Mesenchymal stem cell (in vitro differentiated cells and primary cell): Measurements from ENCODE around the gene CD151.
A peak's percentile ranks its signal among the peaks of the same experiment; 100 is the strongest.

Experiments
- DNase-seq: peaks from one replicate; pipeline ENCODE4 v3.0.0-alpha.2; 2013
- H2AFZ ChIP-seq: one replicate; pipeline ENCODE4 v1.6.1; 2013; ENCODE audit warnings: low read depth, mild to moderate bottlenecking, control low read depth, inconsistent platforms, low read length, moderate library complexity
- H2AK5ac ChIP-seq: 2 replicates; pipeline ENCODE4 v1.6.1; 2013; ENCODE audit warnings: low read length, moderate library complexity, mild to moderate bottlenecking, inconsistent platforms; ENCODE audit not compliant: severe bottlenecking
- H2BK120ac ChIP-seq: one replicate; pipeline ENCODE4 v1.6.1; 2013; ENCODE audit warnings: low read depth, mild to moderate bottlenecking, inconsistent platforms, low read length, moderate library complexity
- H2BK12ac ChIP-seq, 2 experiments: one replicate each; pipeline ENCODE4 v1.6.1; 2013; ENCODE audit warnings: inconsistent platforms in 2 of 2, low read length in 2 of 2, mild to moderate bottlenecking in 2 of 2, moderate library complexity in 2 of 2, control low read depth in 1 of 2
- H2BK15ac ChIP-seq: one replicate; pipeline ENCODE4 v1.6.1; 2013; ENCODE audit warnings: mild to moderate bottlenecking, low read depth, inconsistent platforms; ENCODE audit not compliant: poor library complexity, severe bottlenecking
- H2BK5ac ChIP-seq: 2 replicates; pipeline ENCODE4 v1.6.1; 2013; ENCODE audit warnings: low read depth, mild to moderate bottlenecking, low read length, control low read depth, inconsistent platforms; ENCODE audit not compliant: poor library complexity, severe bottlenecking
- H3K14ac ChIP-seq, 2 experiments: one replicate each; pipeline ENCODE4 v1.6.1; 2013; ENCODE audit warnings: inconsistent platforms in 2 of 2, low read length in 2 of 2, control low read depth in 1 of 2, mild to moderate bottlenecking in 1 of 2, moderate library complexity in 1 of 2
- H3K18ac ChIP-seq, 2 experiments: one replicate each; pipeline ENCODE4 v1.6.1; 2013; ENCODE audit warnings: inconsistent platforms in 2 of 2, low read length in 2 of 2, control low read depth in 1 of 2, low read depth in 1 of 2, mild to moderate bottlenecking in 1 of 2
- H3K23ac ChIP-seq, 2 experiments: one replicate each; pipeline ENCODE4 v1.6.1; 2013; ENCODE audit warnings: inconsistent platforms in 2 of 2, low read length in 2 of 2, mild to moderate bottlenecking in 2 of 2, moderate library complexity in 2 of 2, control low read depth in 1 of 2
- H3K27ac ChIP-seq: 2 replicates; pipeline ENCODE4 v1.5.1; 2013; ENCODE audit warnings: mild to moderate bottlenecking, moderate library complexity, low read length, control low read depth, inconsistent platforms; ENCODE audit not compliant: poor library complexity, severe bottlenecking
- H3K27me3 ChIP-seq, 2 experiments: 2 replicates each; pipeline versions ENCODE4 v1.6.1 to v1.7.0; 2013; ENCODE audit warnings: low read length in 2 of 2, mild to moderate bottlenecking in 2 of 2, moderate library complexity in 2 of 2, control low read depth in 1 of 2, inconsistent platforms in 1 of 2; ENCODE audit not compliant: control insufficient read depth in 1 of 2, insufficient read depth in 1 of 2
- H3K36me3 ChIP-seq, 2 experiments: 2 replicates each; pipeline versions ENCODE4 v1.6.1 to v1.7.0; 2013; ENCODE audit warnings: low read length in 2 of 2, control low read depth in 1 of 2, inconsistent platforms in 1 of 2, low read depth in 1 of 2, mild to moderate bottlenecking in 1 of 2; ENCODE audit not compliant: insufficient read depth in 2 of 2, control insufficient read depth in 1 of 2
- H3K4ac ChIP-seq, 2 experiments: one replicate each; pipeline ENCODE4 v1.6.1; 2013; ENCODE audit warnings: inconsistent platforms in 2 of 2, low read length in 2 of 2, mild to moderate bottlenecking in 2 of 2, moderate library complexity in 2 of 2, control low read depth in 1 of 2, low read depth in 1 of 2
- H3K4me1 ChIP-seq: 2 replicates; pipeline ENCODE4 v1.6.1; 2013; ENCODE audit warnings: low read depth, low read length, control low read depth; ENCODE audit not compliant: control insufficient read depth, insufficient read depth
- H3K4me2 ChIP-seq: 2 replicates; pipeline ENCODE4 v1.6.1; 2013; ENCODE audit warnings: low read length, mild to moderate bottlenecking, inconsistent platforms; ENCODE audit not compliant: poor library complexity, severe bottlenecking
- H3K4me3 ChIP-seq, 2 experiments: 2 replicates each; pipeline versions ENCODE4 v1.5.1 to v1.7.0; 2013; ENCODE audit warnings: low read length in 2 of 2, mild to moderate bottlenecking in 2 of 2, control low read depth in 1 of 2, low read depth in 1 of 2; ENCODE audit not compliant: insufficient read depth in 1 of 2
- H3K79me1 ChIP-seq: replicated peaks from 2 replicates; pipeline ENCODE4 v1.6.1; 2013; ENCODE audit warnings: mild to moderate bottlenecking, control low read depth, low read length, inconsistent platforms; ENCODE audit not compliant: poor library complexity, severe bottlenecking
- H3K9ac ChIP-seq: 2 replicates; pipeline ENCODE4 v1.7.0; 2013; ENCODE audit warnings: mild to moderate bottlenecking, low read length, moderate library complexity
- H3K9me3 ChIP-seq: 2 replicates; pipeline ENCODE4 v1.7.0; 2013; ENCODE audit warnings: mild to moderate bottlenecking, low read length; ENCODE audit not compliant: control insufficient read depth
- H4K8ac ChIP-seq: one replicate; pipeline ENCODE4 v1.6.1; 2013; ENCODE audit warnings: inconsistent platforms, mild to moderate bottlenecking, low read length, moderate library complexity
- H4K91ac ChIP-seq: one replicate; pipeline ENCODE4 v1.6.1; 2013; ENCODE audit warnings: mild to moderate bottlenecking, low read length, inconsistent platforms
- WGBS: methylation state at CpG from one replicate; pipeline ENCODE4 v1.1.7; 2013; ENCODE audit warnings: mixed read lengths; 5-methylcytosine and 5-hydroxymethylcytosine counted together

The CD151 gene

GRCh38 chr11:821512-822371 is 11.0 kb upstream of the CD151 start:
- H2BK12ac ChIP-seq, result no peak overlapping the region
- peaks cover 20% of the 10 kb centered on the region for H3K79me1 ChIP-seq
- no peak overlapping the region for H3K4ac ChIP-seq
- H2AFZ ChIP-seq, result no peak overlapping the region
- H3K4me2 ChIP-seq, result no peak overlapping the region
- no peak overlapping the region for H3K18ac ChIP-seq
- H3K27me3 ChIP-seq, result peaks cover 0 to 2% of the 10 kb centered on the region in 2 experiments
- no peak overlapping the region for H4K91ac ChIP-seq
- no peak overlapping the region for H2BK120ac ChIP-seq
- H3K14ac ChIP-seq, result no peak overlapping the region
- peaks cover 46% of the 10 kb centered on the region for H3K4me1 ChIP-seq
- no peak overlapping the region for H2BK15ac ChIP-seq
- no peaks in the 10 kb centered on the region for H3K9me3 ChIP-seq
- peak overlapping the region; percentile 97 for H3K9ac ChIP-seq
- H4K8ac ChIP-seq, result no peak overlapping the region
- no peak overlapping the region for H3K27ac ChIP-seq
- no peak for DNase-seq
- no peak overlapping the region for H3K23ac ChIP-seq
- no peak overlapping the region for H2BK5ac ChIP-seq
- peaks cover 25 to 48% of the 10 kb centered on the region in 2 experiments for H3K36me3 ChIP-seq
- 93% methylated on average over 15 of the region's 22 CpGs for WGBS
- H2AK5ac ChIP-seq, result no peak overlapping the region
- peak overlapping the region in 1 of 2 experiments; percentile 93 for H3K4me3 ChIP-seq

GRCh38 chr11:823441-824291 is 9.1 kb upstream of the CD151 start:
- 96% methylated on average over 47 of the region's 53 CpGs for WGBS
- Histone ChIP-seq H2BK5ac (no peak overlapping the region), H4K91ac (peak overlapping the region; percentile 60), H3K14ac (no peak overlapping the region), H2AK5ac (no peak overlapping the region), H3K9ac (no peak overlapping the region), H3K27ac (no peak overlapping the region), H2AFZ (no peak overlapping the region), H3K27me3 (peaks cover 0 to 14% of the 10 kb centered on the region in 2 experiments), H4K8ac (no peak overlapping the region), H3K4me1 (peaks cover 60% of the 10 kb centered on the region), H2BK12ac (no peak overlapping the region), H2BK15ac (peak overlapping the region; percentile 37), H2BK120ac (no peak overlapping the region), H3K4me2 (no peak overlapping the region), H3K18ac (no peak overlapping the region), H3K9me3 (no peaks in the 10 kb centered on the region), H3K23ac (no peak overlapping the region), H3K79me1 (peaks cover 20% of the 10 kb centered on the region), H3K4me3 (no peak overlapping the region), H3K36me3 (peaks cover 25 to 48% of the 10 kb centered on the region in 2 experiments), H3K4ac (no peak overlapping the region)
- DNase-seq, result no peak

GRCh38 chr11:824292-824880 is 8.4 kb upstream of the CD151 start:
- Histone ChIP-seq H3K4me2 (no peak overlapping the region), H2AK5ac (no peak overlapping the region), H3K36me3 (peaks cover 25 to 48% of the 10 kb centered on the region in 2 experiments), H2AFZ (no peak overlapping the region), H3K4me1 (peaks cover 62% of the 10 kb centered on the region), H2BK12ac (no peak overlapping the region), H4K8ac (no peak overlapping the region), H3K27me3 (peaks cover 0 to 17% of the 10 kb centered on the region in 2 experiments), H2BK5ac (no peak overlapping the region), H3K9me3 (no peaks in the 10 kb centered on the region), H3K27ac (no peak overlapping the region), H3K9ac (no peak overlapping the region), H4K91ac (peak overlapping the region; percentile 60), H3K79me1 (peaks cover 20% of the 10 kb centered on the region), H2BK120ac (no peak overlapping the region), H3K14ac (no peak overlapping the region), H3K18ac (no peak overlapping the region), H3K23ac (no peak overlapping the region), H2BK15ac (no peak overlapping the region), H3K4ac (no peak overlapping the region), H3K4me3 (no peak overlapping the region)
- DNase-seq, result no peak
- 97% methylated on average over 56 of the region's 59 CpGs for WGBS
